ENCODE measurements around the gene GABBR2. TPM values are rescaled to one million over a fixed set of nuclear protein-coding genes. Genes with fewer than 3 reads are reported as not detected.

Gene GABBR2
- total and polyA plus RNA-seq, 12 donors, result under 0.01 to 1.3 (median 0.45) TPM

GRCh38 chr9:98304381-98304780, 404.4 kb downstream of the GABBR2 start:
- peaks cover 0 to 16% (median 6%) of the 10 kb centered on the region in 9 donors for H3K4me1 ChIP-seq
- H3K9me3 ChIP-seq, result no peaks in the 10 kb centered on the region
- DNase-seq (no peak), ATAC-seq (no peak)
- WGBS, 2 donors, result 92 to 94% methylated on average over 4 of the region's 4 CpGs
- H3K4me3 ChIP-seq, result no peak overlapping the region
- H3K36me3 ChIP-seq, result no peaks in the 10 kb centered on the region
- H3K27me3 ChIP-seq, result no peaks in the 10 kb centered on the region
- no peak overlapping the region for H3K27ac ChIP-seq
- TF ChIP-seq, protein P1, sequence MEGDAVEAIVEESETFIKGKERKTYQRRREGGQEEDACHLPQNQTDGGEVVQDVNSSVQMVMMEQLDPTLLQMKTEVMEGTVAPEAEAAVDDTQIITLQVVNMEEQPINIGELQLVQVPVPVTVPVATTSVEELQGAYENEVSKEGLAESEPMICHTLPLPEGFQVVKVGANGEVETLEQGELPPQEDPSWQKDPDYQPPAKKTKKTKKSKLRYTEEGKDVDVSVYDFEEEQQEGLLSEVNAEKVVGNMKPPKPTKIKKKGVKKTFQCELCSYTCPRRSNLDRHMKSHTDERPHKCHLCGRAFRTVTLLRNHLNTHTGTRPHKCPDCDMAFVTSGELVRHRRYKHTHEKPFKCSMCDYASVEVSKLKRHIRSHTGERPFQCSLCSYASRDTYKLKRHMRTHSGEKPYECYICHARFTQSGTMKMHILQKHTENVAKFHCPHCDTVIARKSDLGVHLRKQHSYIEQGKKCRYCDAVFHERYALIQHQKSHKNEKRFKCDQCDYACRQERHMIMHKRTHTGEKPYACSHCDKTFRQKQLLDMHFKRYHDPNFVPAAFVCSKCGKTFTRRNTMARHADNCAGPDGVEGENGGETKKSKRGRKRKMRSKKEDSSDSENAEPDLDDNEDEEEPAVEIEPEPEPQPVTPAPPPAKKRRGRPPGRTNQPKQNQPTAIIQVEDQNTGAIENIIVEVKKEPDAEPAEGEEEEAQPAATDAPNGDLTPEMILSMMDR (IDR thresholded peaks at IDR 0.05), result no peak
- intact Hi-C loops (cut with DNase I), result no loop called here

DNA sequence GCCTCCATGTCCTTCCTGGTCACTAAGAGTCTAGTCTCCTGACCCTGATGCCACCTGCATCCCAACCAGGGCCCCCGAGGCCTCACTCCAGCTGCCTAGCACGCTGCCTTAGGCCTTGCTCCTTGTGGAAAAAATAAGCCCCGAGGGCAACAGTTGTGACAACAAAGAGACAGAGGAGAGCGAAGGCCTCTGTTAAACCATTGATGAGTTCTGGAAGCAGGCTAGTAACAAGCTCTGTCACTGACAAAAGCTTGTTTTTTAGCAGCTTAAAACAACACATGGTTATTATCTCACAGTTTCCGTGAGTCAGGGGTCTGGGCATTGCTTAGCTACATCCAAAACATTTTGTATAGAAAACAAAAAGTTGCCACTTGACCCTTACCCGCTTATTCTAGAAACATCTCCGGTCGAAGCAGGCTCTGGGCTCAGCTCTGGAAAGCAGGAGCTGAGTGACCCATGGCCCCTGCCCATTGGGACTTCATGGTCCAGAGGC, 405.1 kb downstream of the GABBR2 start:
- TF ChIP-seq, protein P1 (IDR thresholded peaks at IDR 0.05), result no peak
- H3K4me3 ChIP-seq, result no peak overlapping the region
- intact Hi-C loops (cut with DNase I), result no loop called here
- DNase-seq (no peak), ATAC-seq (no peak)
- peaks cover 0 to 16% (median 6%) of the 10 kb centered on the region in 9 donors for H3K4me1 ChIP-seq
- H3K36me3 ChIP-seq, result no peaks in the 10 kb centered on the region
- no peak overlapping the region for H3K27ac ChIP-seq
- no peaks in the 10 kb centered on the region for H3K9me3 ChIP-seq
- peaks cover 0 to 6% (median 0%) of the 10 kb centered on the region in 7 donors for H3K27me3 ChIP-seq
- WGBS, 2 donors, result 79 to 84% methylated on average over 8 of the region's 8 CpGs

DNA sequence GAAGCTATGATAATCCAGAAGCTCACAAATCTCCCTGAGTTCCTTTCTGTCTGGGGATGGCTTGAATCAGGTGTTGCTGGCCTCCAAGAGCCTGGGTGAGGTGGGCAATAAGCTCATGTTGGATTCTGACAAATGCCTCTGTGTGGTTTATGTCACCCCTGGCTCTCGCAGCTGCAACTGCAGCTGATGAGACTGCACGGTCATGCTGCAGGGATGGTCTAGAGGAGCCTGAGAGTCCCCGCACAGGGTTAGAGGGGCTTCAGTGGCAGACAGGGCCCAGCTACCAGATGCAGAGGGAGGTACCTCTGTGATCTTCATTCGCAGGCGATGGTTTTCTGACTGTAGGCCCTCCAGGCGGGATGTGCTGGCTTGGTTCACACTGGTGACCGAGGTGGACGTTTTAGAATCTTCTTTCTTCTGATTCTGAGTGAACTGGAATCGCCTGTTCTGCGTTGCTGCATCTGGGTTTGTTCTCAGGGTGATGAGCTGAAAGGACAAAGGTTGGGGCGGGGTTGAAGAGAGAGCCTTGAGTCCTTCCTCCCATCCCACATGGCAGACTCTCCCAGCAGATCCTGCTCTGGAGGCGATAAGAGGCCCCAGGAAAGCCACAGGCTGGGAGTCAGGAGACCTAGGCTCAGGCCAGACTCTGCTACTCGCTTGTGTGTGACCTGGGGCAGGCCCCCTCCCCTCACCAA, 405.6 kb downstream of the GABBR2 start:
- 91 to 92% methylated on average over 13 of the region's 13 CpGs for WGBS, 2 donors
- ATAC-seq, result no peak

DNA sequence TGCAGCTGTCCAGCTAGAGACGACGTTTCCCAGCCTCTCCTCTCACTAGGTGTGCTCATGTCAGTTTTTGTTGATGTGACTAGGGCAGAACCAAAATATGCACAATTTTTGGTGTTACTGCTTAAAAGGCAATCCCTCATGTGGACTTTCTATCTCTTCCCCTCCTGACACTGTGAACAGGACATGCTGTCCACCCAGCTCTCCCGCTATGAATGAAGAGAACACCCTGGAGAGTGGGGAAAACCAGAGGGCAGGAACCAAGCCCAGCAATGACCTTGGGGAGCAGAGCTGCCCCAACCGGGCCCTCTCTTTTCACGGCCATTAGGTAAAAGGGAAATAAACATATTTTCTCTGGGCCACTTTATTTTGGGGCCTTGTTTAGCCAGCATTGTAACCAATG, 406.6 kb downstream of the GABBR2 start:
- intact Hi-C loops (cut with DNase I), result no loop called here

More for the DNA sequence above, 405.6 kb downstream of the GABBR2 start:
- peaks cover 0 to 11% (median 0%) of the 10 kb centered on the region in 7 donors for H3K27me3 ChIP-seq
- no peaks in the 10 kb centered on the region for H3K36me3 ChIP-seq
- intact Hi-C loops (cut with DNase I), result no loop called here
- no peak overlapping the region for H3K27ac ChIP-seq
- DNase-seq, result no peak
- no peaks in the 10 kb centered on the region for H3K9me3 ChIP-seq
- peaks cover 0 to 16% (median 6%) of the 10 kb centered on the region in 9 donors for H3K4me1 ChIP-seq
- TF ChIP-seq, protein P1 (IDR thresholded peaks at IDR 0.05), result no peak
- no peak overlapping the region for H3K4me3 ChIP-seq

More for the DNA sequence above, 406.6 kb downstream of the GABBR2 start:
- H3K36me3 ChIP-seq, result no peaks in the 10 kb centered on the region
- TF ChIP-seq, protein P1 (IDR thresholded peaks at IDR 0.05), result no peak
- no peak overlapping the region for H3K27ac ChIP-seq
- H3K27me3 ChIP-seq, result peaks cover 0 to 11% (median 0%) of the 10 kb centered on the region in 7 donors
- DNase-seq (no peak), ATAC-seq (peak in 1 of 8 donors; percentile 72)
- WGBS, 2 donors, result 63 to 65% methylated on average over 5 of the region's 5 CpGs
- H3K9me3 ChIP-seq, result no peaks in the 10 kb centered on the region
- H3K4me3 ChIP-seq, result no peak overlapping the region
- H3K4me1 ChIP-seq, result peaks cover 0 to 16% (median 6%) of the 10 kb centered on the region in 9 donors
